GM12874 (cell line): ENCODE results near the gene ACAA2.

Source experiments
- TF ChIP-seq, protein P1 (sequence below): IDR thresholded peaks from 2 replicates; pipeline ENCODE4 v1.5.1; 2011; ENCODE audit warnings: low read depth, mild to moderate bottlenecking, control low read depth, low read length, moderate library complexity; ENCODE audit not compliant: insufficient read depth

The ACAA2 gene

DNA sequence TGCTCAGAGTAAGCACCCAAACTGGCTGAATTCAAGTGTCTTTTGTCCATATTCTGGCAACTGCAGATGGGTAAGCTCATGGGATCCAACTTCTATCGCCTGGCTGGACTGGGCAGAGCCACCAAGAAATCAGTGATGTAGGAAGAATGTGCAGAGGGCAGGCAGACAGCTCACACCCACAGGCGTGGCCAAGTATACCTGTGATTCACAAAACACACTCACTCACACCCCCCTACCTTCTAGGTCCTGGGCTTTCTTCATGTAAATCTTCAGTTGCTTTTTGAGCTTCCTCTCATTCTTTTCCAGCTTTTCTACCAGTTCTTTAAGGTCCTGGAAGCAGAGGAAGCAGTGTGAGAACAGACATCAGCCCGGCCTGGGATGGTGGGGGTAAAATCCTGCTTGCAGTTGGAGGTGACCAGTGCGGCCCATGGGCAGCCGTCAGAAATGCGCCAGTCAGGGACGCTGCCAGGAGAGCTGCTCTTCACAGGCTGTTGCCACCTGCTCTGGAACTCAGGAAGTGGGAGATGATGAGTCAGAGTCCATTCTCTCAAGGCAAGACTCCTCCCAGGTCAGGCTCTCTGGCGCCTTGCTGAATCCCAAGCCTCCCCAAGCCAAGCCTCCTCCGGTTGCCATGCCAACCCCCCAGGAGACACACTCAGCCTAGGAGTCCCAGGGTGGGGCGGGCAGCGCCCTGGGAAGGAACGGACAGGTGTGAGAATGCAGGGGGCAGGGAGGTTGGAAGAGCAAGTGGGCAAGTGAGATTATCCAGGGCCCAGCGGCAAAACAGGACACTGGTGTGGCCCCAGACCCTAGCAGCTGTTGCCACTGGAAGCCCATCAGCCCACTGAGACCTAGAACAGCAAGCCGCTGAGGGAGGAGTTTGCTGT lies 36.2 kb upstream of the ACAA2 start:
- TF ChIP-seq, protein P1, sequence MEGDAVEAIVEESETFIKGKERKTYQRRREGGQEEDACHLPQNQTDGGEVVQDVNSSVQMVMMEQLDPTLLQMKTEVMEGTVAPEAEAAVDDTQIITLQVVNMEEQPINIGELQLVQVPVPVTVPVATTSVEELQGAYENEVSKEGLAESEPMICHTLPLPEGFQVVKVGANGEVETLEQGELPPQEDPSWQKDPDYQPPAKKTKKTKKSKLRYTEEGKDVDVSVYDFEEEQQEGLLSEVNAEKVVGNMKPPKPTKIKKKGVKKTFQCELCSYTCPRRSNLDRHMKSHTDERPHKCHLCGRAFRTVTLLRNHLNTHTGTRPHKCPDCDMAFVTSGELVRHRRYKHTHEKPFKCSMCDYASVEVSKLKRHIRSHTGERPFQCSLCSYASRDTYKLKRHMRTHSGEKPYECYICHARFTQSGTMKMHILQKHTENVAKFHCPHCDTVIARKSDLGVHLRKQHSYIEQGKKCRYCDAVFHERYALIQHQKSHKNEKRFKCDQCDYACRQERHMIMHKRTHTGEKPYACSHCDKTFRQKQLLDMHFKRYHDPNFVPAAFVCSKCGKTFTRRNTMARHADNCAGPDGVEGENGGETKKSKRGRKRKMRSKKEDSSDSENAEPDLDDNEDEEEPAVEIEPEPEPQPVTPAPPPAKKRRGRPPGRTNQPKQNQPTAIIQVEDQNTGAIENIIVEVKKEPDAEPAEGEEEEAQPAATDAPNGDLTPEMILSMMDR = no peak

DNA sequence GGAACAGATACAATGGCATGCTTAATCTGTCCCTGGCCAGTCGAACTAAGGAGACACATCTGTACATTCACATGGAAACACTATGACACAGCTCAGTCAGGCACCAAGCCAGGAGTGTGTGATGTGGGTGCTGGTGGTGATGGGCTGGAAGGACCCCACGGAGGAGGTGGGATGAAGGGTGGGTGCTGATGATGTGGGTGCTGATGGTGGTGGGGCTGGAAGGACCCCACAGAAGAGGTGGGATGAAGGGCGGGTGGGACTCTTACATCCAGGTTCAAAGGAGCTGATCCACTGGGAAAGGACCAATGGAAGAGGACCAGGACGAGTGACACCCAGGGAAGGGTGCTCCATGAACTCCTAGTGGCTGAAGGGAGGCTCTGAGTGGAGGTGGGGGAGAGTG lies 34.8 kb upstream of the ACAA2 start:
- TF ChIP-seq, protein P1 = no peak

DNA sequence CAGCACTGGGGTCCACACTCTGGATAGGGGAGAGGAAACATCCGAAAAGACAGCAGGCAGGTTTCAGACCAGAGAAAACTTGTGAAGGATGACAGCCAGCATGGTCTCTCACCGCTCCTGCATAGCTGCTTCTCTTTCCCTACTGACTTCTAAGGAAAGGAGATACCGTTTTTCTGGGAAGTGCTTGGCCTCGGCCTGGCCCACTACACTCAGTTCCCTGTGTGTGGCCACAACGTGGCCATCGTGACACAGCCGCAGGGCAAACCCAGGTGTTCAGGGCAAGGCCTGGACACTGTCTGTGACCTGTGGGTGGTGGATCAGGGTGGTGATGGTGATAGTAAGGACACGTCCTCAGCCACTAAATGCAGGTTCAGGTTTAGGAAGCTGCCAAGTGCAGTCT lies 34.2 kb upstream of the ACAA2 start:
- TF ChIP-seq, protein P1 = no peak

DNA sequence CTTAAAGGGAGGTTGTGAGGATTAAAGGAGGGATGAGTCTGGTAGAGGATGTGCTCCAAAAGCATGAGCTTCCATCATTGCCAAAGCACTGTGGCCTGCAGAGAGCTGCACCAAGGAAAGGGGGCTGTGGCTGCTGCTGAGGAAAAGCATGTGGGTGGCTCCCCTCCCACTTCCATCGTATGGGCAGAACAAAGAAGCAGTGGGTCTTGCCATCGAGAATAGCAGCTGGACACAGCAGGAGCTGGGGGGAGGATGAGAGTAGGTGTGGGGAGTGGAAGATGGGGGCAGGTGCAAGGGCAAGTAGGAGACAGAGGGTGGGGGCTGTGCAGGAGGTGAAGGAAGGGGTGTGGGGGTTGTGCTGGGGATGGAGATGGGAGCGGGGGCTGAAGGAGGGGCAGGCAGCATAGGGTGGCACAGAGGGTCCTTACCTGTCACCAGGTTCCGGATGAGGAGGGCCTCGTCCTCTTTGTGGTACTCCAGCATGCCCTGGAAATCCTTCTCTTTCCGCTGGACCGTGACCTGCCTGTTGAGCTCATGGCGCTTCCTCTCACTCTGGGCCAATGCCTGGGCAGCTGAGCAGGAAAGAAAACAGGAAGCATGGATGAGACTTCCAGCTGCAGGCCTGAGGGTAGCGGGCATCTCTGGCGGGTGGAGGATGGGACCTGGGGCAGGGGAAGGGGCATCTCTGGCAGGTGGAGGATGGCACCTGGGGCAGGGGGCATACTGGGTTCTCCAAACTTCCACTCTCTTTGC lies 33.6 kb upstream of the ACAA2 start:
- TF ChIP-seq, protein P1 = no peak

DNA sequence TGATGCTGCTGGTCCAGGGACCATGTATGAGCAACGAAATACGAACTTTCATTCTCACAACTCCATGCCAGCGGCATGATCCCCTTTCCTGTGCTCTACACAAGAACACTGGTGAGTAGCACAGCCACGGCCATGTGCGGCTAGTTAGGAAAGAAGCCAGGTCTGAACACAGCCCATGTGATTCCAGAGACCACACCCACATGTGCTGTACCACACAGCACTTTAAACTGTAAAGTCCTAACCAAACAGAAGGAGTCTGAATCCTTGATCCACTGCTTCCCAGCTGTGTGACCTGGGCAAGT lies 33.0 kb upstream of the ACAA2 start:
- TF ChIP-seq, protein P1 = no peak

DNA sequence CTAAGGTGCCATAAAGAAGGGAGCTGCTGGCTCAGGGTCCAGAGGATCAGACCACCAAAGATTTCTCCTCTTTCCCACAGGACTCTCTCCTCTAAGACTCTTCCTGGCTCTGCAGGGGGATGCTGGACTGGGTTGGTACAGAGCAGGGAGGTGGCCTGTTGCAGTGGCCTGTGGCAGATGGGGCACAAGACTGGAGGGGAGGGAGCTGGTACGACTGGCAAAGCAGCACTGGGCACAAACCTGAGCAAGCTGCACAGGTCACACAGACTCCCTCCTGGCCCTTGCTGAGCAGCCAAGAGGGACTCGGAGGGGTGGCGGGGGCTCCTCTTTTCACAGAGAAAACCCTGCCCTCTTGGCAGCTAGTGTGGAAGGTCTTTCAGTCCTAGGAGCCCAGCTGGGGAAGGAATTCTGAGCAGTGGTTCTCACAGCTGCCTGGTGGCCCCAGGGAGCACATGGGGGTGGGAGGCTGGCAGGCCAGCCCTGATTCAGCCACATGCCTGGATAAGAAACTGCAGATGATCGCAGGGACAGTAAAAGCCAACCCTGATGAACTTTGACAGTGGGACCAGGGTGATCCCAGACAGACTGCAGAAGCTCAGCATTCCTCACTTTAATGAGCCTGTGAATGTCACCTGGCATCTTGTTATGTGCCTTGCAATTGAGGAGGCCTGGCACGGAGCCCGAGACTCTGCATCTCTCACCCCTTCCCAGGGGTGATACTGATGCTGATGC lies 32.5 kb upstream of the ACAA2 start:
- TF ChIP-seq, protein P1 = no peak

DNA sequence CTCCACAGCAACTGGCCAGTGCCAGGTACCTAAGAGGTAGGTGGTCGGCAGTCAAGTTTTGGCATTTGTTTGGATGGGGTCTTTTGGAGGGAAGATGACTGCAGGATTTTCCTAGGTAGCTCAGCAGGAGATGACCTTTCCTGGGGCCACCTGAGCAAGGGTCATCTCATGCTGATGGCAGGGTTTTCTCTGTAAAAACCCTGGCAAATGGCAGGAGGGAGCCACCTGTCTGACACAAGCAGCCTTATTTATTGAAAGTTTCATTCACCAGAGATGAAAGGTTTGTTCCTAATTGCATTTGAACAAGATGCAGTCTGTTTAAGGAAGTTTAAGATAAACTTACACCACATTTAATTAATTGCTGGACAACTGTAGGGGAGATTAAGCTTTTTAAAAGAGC lies 31.6 kb upstream of the ACAA2 start:
- TF ChIP-seq, protein P1 = no peak
